Midbrain (tissue), 1 donor: Measurements from ENCODE around the gene ZNF350.
"Not testable (repeated sequence)": the region's sequence is repeated elsewhere in the genome, so short reads cannot be mapped to it uniquely, and the experiment has no call there.

ENCODE experiments used
- DNase-seq: peaks from one replicate; lab custom pipeline; 2025; lab: John Stamatoyannopoulos, UW

Gene ZNF350

GRCh38 chr19:51971624-51972023 lies 15.0 kb downstream of the ZNF350 start:
- DNase-seq, result no peak

- DNase-seq, result no peak
Measured at GRCh38 chr19:51970718-51971117, 15.9 kb downstream of the ZNF350 start.

GRCh38 chr19:51965583-51965982 lies 21.1 kb downstream of the ZNF350 start:
- no peak for DNase-seq

GRCh38 chr19:51960621-51961233 lies 25.9 kb downstream of the ZNF350 start:
- DNase-seq, result not testable (repeated sequence)

GRCh38 chr19:51959791-51960190 lies 26.8 kb downstream of the ZNF350 start:
- no peak for DNase-seq

- DNase-seq, result not testable (repeated sequence)
Measured at GRCh38 chr19:51957846-51958245, 28.8 kb downstream of the ZNF350 start.

GRCh38 chr19:51948975-51949374 lies 37.7 kb downstream of the ZNF350 start:
- DNase-seq, result no peak

- DNase-seq, result no peak
Measured at GRCh38 chr19:51946602-51947001, 40.0 kb downstream of the ZNF350 start.

GRCh38 chr19:51944798-51945552 lies 41.7 kb downstream of the ZNF350 start:
- no peak for DNase-seq

- no peak for DNase-seq
Measured at GRCh38 chr19:51938936-51939335, 47.7 kb downstream of the ZNF350 start.

- no peak for DNase-seq
Measured at GRCh38 chr19:51931921-51932320, 54.7 kb downstream of the ZNF350 start.

- no peak for DNase-seq
Measured at GRCh38 chr19:51927859-51928258, 58.8 kb downstream of the ZNF350 start.

GRCh38 chr19:51926784-51927741 lies 59.6 kb downstream of the ZNF350 start, which contains the start of gene ZNF613:
TSS of gene ZNF613 (plus strand) at chr19:51927472. CDS start at chr19:51936221, 8,749 bp downstream.
- peak; percentile 94 for DNase-seq

GRCh38 chr19:51926426-51926783 lies 60.2 kb downstream of the ZNF350 start:
- no peak for DNase-seq

- DNase-seq, result no peak
Measured at GRCh38 chr19:51921949-51922348, 64.7 kb downstream of the ZNF350 start.

- DNase-seq, result no peak
Measured at GRCh38 chr19:51919606-51920005, 67.0 kb downstream of the ZNF350 start.

GRCh38 chr19:51916167-51916566 lies 70.5 kb downstream of the ZNF350 start:
- no peak for DNase-seq

GRCh38 chr19:51915324-51915867 lies 71.2 kb downstream of the ZNF350 start:
- DNase-seq, result no peak
